SK-N-SH (cell line): Measurements from ENCODE around the gene BCAN. TPM values are rescaled to one million over a fixed set of nuclear protein-coding genes. Genes with fewer than 3 reads are reported as not detected.

Source experiments
- CTCF ChIA-PET: fragments of 300-600, 350-600 bp; formaldehyde crosslinking; extraction: SDS; loops from one replicate; lab custom pipeline; 2021; lab: Yijun Ruan, JAX
- POLR2A ChIA-PET: fragments of 350-600 bp; sonication (Branson Sonifier 250); formaldehyde crosslinking; extraction: SDS; loops from one replicate; lab custom pipeline; 2020; ENCODE audit warnings: antibody characterized with exemption, inconsistent platforms; lab: Yijun Ruan, JAX
- DNase-seq: peaks from one replicate; pipeline ENCODE4 v3.0.0; 2012
- H2AFZ ChIP-seq: fragments of 200-600 bp; sonication (generic); 2 replicates; pipeline ENCODE4 v1.8.1; 2016; ENCODE audit warnings: antibody characterized with exemption, mild to moderate bottlenecking, low read depth
- H3F3A ChIP-seq: fragments of 200-600 bp; sonication (generic); replicated peaks from 2 replicates; pipeline ENCODE3; 2016; ENCODE audit warnings: antibody characterized with exemption, mild to moderate bottlenecking; ENCODE audit not compliant: insufficient read depth
- H3K27ac ChIP-seq, 2 experiments: fragments of 200-500 bp in 1 of 2; fragments of 200-600 bp in 1 of 2; sonication (Bioruptor generic) in 1 of 2; sonication (generic), shearing (Covaris generic) in 1 of 2; 2 replicates each; pipeline versions ENCODE4 v1.5.1 to v1.6.1; 2014 to 2016; ENCODE audit warnings: low read depth in 2 of 2, inconsistent platforms in 1 of 2, low read length in 1 of 2, mild to moderate bottlenecking in 1 of 2, mixed read lengths in 1 of 2
- H3K27me3 ChIP-seq: fragments of 200-600 bp; sonication (generic), shearing (Covaris generic); 2 replicates; pipeline ENCODE4 v1.6.1; 2016; ENCODE audit warnings: mixed run types; ENCODE audit not compliant: insufficient read depth
- H3K36me3 ChIP-seq, 2 experiments: fragments of 200-500 bp in 1 of 2; fragments of 200-600 bp in 1 of 2; sonication (Bioruptor generic) in 1 of 2; sonication (generic) in 1 of 2; replicated peaks in 1 of 2; 2 replicates each; pipeline versions ENCODE3 to v1.5.1; 2014 to 2016; ENCODE audit warnings: low read length in 1 of 2, mild to moderate bottlenecking in 1 of 2; ENCODE audit not compliant: insufficient read depth in 2 of 2, control insufficient read depth in 1 of 2
- H3K4me1 ChIP-seq, 2 experiments: fragments of 200-500 bp in 1 of 2; fragments of 200-600 bp in 1 of 2; sonication (Bioruptor generic) in 1 of 2; sonication (generic), shearing (Covaris generic) in 1 of 2; 2 replicates each; pipeline versions ENCODE4 v1.5.1 to v1.6.1; 2014 to 2016; ENCODE audit warnings: low read depth in 1 of 2, low read length in 1 of 2, mixed run types in 1 of 2; ENCODE audit not compliant: insufficient read depth in 2 of 2, control insufficient read depth in 1 of 2
- H3K4me2 ChIP-seq: fragments of 200-600 bp; sonication (generic), shearing (Covaris generic); 2 replicates; pipeline ENCODE4 v1.6.1; 2017; ENCODE audit warnings: mixed run types
- H3K4me3 ChIP-seq, 2 experiments: fragments of 200-500 bp in 1 of 2; fragments of 200-600 bp in 1 of 2; sonication (Bioruptor generic) in 1 of 2; sonication (generic), shearing (Covaris generic) in 1 of 2; 2 replicates each; pipeline versions ENCODE4 v1.5.1 to v1.8.1; 2014 to 2016; ENCODE audit warnings: low read depth in 2 of 2, inconsistent platforms in 1 of 2, low read length in 1 of 2, mild to moderate bottlenecking in 1 of 2, mixed read lengths in 1 of 2, moderate library complexity in 1 of 2
- H3K79me2 ChIP-seq: fragments of 200-600 bp; sonication (generic); 2 replicates; pipeline ENCODE4 v1.8.1; 2017; ENCODE audit warnings: mild to moderate bottlenecking; ENCODE audit not compliant: insufficient read depth
- H3K9ac ChIP-seq: fragments of 200-600 bp; sonication (generic); 2 replicates; pipeline ENCODE4 v1.6.1; 2017; ENCODE audit warnings: mixed run types
- H3K9me2 ChIP-seq: fragments of 200-600 bp; sonication (generic); 2 replicates; pipeline ENCODE4 v1.6.1; 2017; ENCODE audit warnings: mixed run types
- H3K9me3 ChIP-seq: fragments of 200-600 bp; sonication (generic); 2 replicates; pipeline ENCODE4 v1.6.1; 2017; ENCODE audit warnings: mixed run types, mild to moderate bottlenecking, moderate library complexity
- H4K20me1 ChIP-seq: fragments of 200-600 bp; sonication (generic); 2 replicates; pipeline ENCODE4 v1.6.1; 2017; ENCODE audit warnings: mild to moderate bottlenecking, mixed run types; ENCODE audit not compliant: insufficient read depth
- CHD2 ChIP-seq: fragments of 150-350 bp; IDR thresholded peaks from 2 replicates; pipeline ENCODE4 v1.6.1; 2018; ENCODE audit warnings: low read length; ENCODE audit not compliant: partially characterized antibody
- ELF1 ChIP-seq: IDR thresholded peaks from 2 replicates; pipeline ENCODE4 v1.4.0; 2012
- EZH2phosphoT487 ChIP-seq: fragments of 200-600 bp; sonication (generic); IDR thresholded peaks from 2 replicates; pipeline ENCODE4 v1.6.1; 2017; ENCODE audit warnings: low read depth, mixed run types, mild to moderate bottlenecking, antibody characterized with exemption, moderate library complexity, borderline replicate concordance
- FOXJ3 ChIP-seq: sonication (generic); formaldehyde crosslinking; IDR thresholded peaks from 2 replicates; pipeline ENCODE4 v1.5.1; 2020; ENCODE audit warnings: mild to moderate bottlenecking, missing genetic modification reagents
- GABPA ChIP-seq: IDR thresholded peaks from 2 replicates; pipeline ENCODE4 v1.4.0; 2012; ENCODE audit warnings: low read depth, mild to moderate bottlenecking
- NFIC ChIP-seq: IDR thresholded peaks from 2 replicates; pipeline ENCODE4 v1.4.0; 2012; ENCODE audit warnings: borderline replicate concordance
- POLR2AphosphoS5 ChIP-seq: IDR thresholded peaks from 2 replicates; pipeline ENCODE4 v1.6.1; 2012; ENCODE audit warnings: low read depth, low read length
- RAD21 ChIP-seq: IDR thresholded peaks from 2 replicates; pipeline ENCODE4 v1.6.1; 2012; ENCODE audit warnings: mild to moderate bottlenecking, low read length
- RFX5 ChIP-seq: IDR thresholded peaks from 2 replicates; pipeline ENCODE4 v1.6.1; 2012; ENCODE audit warnings: mild to moderate bottlenecking, improper control_type of control experiment, low read length
- SMC3 ChIP-seq: IDR thresholded peaks from 2 replicates; pipeline ENCODE4 v1.6.1; 2012; ENCODE audit warnings: low read depth, low read length, improper control_type of control experiment
- TCF12 ChIP-seq: IDR thresholded peaks from 2 replicates; pipeline ENCODE4 v1.4.0; 2012
- TEAD4 ChIP-seq: IDR thresholded peaks from 2 replicates; pipeline ENCODE4 v1.4.0; 2012; ENCODE audit warnings: mild to moderate bottlenecking, borderline replicate concordance; ENCODE audit not compliant: insufficient read depth
- YY1 ChIP-seq: IDR thresholded peaks from 2 replicates; pipeline ENCODE4 v1.4.0; 2012; ENCODE audit warnings: low read depth, mild to moderate bottlenecking
- WGBS: methylation state at CpG from one replicate; pipeline ENCODE4 v1.1.6; 2017; ENCODE audit warnings: low lambda C conversion rate; 5-methylcytosine and 5-hydroxymethylcytosine counted together
- polyA plus RNA-seq, 3 experiments: library from polyadenylated mRNA; depleted of rRNA; stranded (reverse); fragments of >200 nt; gene quantifications; 2 replicates each; pipeline ENCODE4 v1.2.3, GENCODE V29; 2012
- TF ChIP-seq, protein P1 (sequence below): fragments of 150-350 bp; IDR thresholded peaks from 2 replicates; pipeline ENCODE4 v1.6.1; 2017; ENCODE audit warnings: antibody characterized with exemption, low read length, low read depth, borderline replicate concordance
- TF ChIP-seq, protein P2 (sequence below): fragments of 200-600 bp; sonication (generic); IDR thresholded peaks from 2 replicates; pipeline ENCODE4 v1.6.1; 2017; ENCODE audit warnings: antibody characterized with exemption, mild to moderate bottlenecking, moderate library complexity
- TF ChIP-seq, protein P3 (sequence below): fragments of 150-350 bp; IDR thresholded peaks from 2 replicates; pipeline ENCODE4 v1.6.1; 2016; ENCODE audit warnings: mild to moderate bottlenecking, low read depth, low read length
- TF ChIP-seq, protein P4 (sequence below): IDR thresholded peaks from 2 replicates; pipeline ENCODE4 v1.6.1; 2012; ENCODE audit warnings: mild to moderate bottlenecking, low read depth, low read length, moderate library complexity
- TF ChIP-seq, protein P5 (sequence below): IDR thresholded peaks from 2 replicates; pipeline ENCODE4 v1.4.0; 2012; ENCODE audit warnings: low read depth, borderline replicate concordance

Gene BCAN
- polyA plus RNA-seq, 1 of the 3 experiments (the other 2 are of a cell fraction), result 0.25 TPM

DNA sequence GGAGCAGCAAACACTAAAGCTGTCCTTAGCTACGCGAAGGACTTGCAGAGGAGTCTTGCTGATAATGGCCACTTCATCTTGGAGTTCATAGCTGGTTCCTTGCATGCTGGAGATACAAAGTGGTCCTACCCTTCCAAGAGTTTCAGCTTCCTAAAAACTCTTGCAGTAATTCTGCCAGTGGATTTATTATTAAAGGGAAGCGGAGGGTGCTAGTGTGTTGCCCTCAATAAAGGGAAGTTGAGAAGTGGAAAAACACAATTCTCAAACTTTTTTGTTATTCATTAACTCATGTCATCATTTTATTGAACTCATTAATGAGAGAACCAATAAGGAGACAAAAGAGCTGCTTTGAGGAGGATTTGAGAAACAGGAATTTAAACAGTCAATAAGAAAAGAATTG is 29.3 kb upstream of the BCAN start:
- DNase-seq, result no peak
- Histone ChIP-seq H3K27me3 (no peaks in the 10 kb centered on the region), H3K36me3 (no peaks in the 10 kb centered on the region), H4K20me1 (no peaks in the 10 kb centered on the region)
- WGBS, result 96% methylated on average over 3 of the region's 3 CpGs
- TF ChIP-seq, protein P1, sequence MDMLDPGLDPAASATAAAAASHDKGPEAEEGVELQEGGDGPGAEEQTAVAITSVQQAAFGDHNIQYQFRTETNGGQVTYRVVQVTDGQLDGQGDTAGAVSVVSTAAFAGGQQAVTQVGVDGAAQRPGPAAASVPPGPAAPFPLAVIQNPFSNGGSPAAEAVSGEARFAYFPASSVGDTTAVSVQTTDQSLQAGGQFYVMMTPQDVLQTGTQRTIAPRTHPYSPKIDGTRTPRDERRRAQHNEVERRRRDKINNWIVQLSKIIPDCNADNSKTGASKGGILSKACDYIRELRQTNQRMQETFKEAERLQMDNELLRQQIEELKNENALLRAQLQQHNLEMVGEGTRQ, result no peak
- no peak for TF ChIP-seq TEAD4
- no peak for TF ChIP-seq ELF1
- TF ChIP-seq, protein P2, sequence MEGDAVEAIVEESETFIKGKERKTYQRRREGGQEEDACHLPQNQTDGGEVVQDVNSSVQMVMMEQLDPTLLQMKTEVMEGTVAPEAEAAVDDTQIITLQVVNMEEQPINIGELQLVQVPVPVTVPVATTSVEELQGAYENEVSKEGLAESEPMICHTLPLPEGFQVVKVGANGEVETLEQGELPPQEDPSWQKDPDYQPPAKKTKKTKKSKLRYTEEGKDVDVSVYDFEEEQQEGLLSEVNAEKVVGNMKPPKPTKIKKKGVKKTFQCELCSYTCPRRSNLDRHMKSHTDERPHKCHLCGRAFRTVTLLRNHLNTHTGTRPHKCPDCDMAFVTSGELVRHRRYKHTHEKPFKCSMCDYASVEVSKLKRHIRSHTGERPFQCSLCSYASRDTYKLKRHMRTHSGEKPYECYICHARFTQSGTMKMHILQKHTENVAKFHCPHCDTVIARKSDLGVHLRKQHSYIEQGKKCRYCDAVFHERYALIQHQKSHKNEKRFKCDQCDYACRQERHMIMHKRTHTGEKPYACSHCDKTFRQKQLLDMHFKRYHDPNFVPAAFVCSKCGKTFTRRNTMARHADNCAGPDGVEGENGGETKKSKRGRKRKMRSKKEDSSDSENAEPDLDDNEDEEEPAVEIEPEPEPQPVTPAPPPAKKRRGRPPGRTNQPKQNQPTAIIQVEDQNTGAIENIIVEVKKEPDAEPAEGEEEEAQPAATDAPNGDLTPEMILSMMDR, result no peak
- no peak for TF ChIP-seq YY1
- TF ChIP-seq CHD2, result no peak
- TF ChIP-seq, protein P3, sequence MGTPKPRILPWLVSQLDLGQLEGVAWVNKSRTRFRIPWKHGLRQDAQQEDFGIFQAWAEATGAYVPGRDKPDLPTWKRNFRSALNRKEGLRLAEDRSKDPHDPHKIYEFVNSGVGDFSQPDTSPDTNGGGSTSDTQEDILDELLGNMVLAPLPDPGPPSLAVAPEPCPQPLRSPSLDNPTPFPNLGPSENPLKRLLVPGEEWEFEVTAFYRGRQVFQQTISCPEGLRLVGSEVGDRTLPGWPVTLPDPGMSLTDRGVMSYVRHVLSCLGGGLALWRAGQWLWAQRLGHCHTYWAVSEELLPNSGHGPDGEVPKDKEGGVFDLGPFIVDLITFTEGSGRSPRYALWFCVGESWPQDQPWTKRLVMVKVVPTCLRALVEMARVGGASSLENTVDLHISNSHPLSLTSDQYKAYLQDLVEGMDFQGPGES, result no peak
- TF ChIP-seq FOXJ3 (CRISPR knock-in tag), result no peak
- TF ChIP-seq RAD21, result no peak
- TF ChIP-seq POLR2AphosphoS5, result no peak
- no peak for TF ChIP-seq TCF12
- no peak for TF ChIP-seq SMC3
- no peak for TF ChIP-seq NFIC
- no peak for TF ChIP-seq GABPA
- no peak for TF ChIP-seq RFX5
- TF ChIP-seq, all 33 proteins: peak for 0
- ChIA-PET POLR2A (no interaction called here), CTCF (interaction anchor here (0.8 to 18.0 kb wide), 13 partner anchors 9 to 227 kb away, joined by 3 to 643 read pairs (median 6); partner anchors contain the start of gene NAXE)
- no peak overlapping the region for H3K4me3 ChIP-seq
- peaks cover 0 to 14% of the 10 kb centered on the region in 2 experiments; a peak in 3 of 4 replicates for H3K4me1 ChIP-seq
- no peaks in the 10 kb centered on the region for H3K9me2 ChIP-seq
- no peaks in the 10 kb centered on the region for H3K79me2 ChIP-seq
- peaks cover 24% of the 10 kb centered on the region for H3F3A ChIP-seq
- no peaks in the 10 kb centered on the region for H3K9me3 ChIP-seq
- no peak overlapping the region for H3K27ac ChIP-seq
- no peak overlapping the region for H3K4me2 ChIP-seq
- H3K9ac ChIP-seq, result no peak overlapping the region
- no peak overlapping the region for H2AFZ ChIP-seq

DNA sequence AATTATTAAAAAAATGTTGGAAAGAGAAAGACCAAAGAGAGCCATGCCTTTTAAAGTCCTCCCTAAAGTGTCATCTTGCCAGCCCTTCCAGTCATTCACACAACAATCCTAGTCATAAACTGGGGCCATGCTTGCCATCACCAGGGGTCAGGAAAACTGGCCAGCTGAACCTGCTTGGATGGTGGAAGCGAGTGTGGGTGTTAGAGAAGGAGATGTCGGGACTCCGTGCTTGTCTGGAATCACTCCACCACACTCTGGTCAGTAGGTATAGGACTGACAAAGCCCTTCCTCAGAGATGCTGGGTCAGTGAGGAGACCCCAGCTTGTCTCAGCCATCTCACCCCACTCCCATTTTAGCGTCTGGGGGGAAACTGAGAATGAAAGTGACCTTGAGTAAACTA is 26.0 kb upstream of the BCAN start:
- no peak for DNase-seq
- no peak overlapping the region for H3K9ac ChIP-seq
- H3K27ac ChIP-seq, result peak overlapping the region; percentile 74 to 86
- no peaks in the 10 kb centered on the region for H3K9me2 ChIP-seq
- no peak overlapping the region for H2AFZ ChIP-seq
- no peaks in the 10 kb centered on the region for H3K79me2 ChIP-seq
- no peaks in the 10 kb centered on the region for H3K9me3 ChIP-seq
- H3K4me3 ChIP-seq, result peak overlapping the region in 1 of 2 experiments; percentile 9; a peak in 1 of 4 replicates
- H3K27me3 ChIP-seq, result no peaks in the 10 kb centered on the region; the same call in 1 of the 2 replicates
- H3F3A ChIP-seq, result peaks cover 24% of the 10 kb centered on the region
- CTCF ChIA-PET, result interaction anchor here (0.6 to 18.0 kb wide), 6 partner anchors 9 to 233 kb away, joined by 3 to 643 read pairs (median 20); no protein-coding TSS in a partner anchor
- H3K4me1 ChIP-seq, result peaks cover 0 to 12% of the 10 kb centered on the region in 2 experiments; a peak in 3 of 4 replicates
- WGBS, result 14% methylated on average over 4 of the region's 4 CpGs
- POLR2A ChIA-PET, result interaction anchor here (1.2 kb wide), 1 partner anchor 30 kb away, joined by 4 read pairs; no protein-coding TSS in a partner anchor
- no peaks in the 10 kb centered on the region for H4K20me1 ChIP-seq
- H3K4me2 ChIP-seq, result peak overlapping the region; percentile 64
- H3K36me3 ChIP-seq, result no peaks in the 10 kb centered on the region
- TF ChIP-seq EZH2phosphoT487 (no peak), RAD21 (no peak), POLR2AphosphoS5 (no peak), YY1 (no peak)
- TF ChIP-seq, protein P4, sequence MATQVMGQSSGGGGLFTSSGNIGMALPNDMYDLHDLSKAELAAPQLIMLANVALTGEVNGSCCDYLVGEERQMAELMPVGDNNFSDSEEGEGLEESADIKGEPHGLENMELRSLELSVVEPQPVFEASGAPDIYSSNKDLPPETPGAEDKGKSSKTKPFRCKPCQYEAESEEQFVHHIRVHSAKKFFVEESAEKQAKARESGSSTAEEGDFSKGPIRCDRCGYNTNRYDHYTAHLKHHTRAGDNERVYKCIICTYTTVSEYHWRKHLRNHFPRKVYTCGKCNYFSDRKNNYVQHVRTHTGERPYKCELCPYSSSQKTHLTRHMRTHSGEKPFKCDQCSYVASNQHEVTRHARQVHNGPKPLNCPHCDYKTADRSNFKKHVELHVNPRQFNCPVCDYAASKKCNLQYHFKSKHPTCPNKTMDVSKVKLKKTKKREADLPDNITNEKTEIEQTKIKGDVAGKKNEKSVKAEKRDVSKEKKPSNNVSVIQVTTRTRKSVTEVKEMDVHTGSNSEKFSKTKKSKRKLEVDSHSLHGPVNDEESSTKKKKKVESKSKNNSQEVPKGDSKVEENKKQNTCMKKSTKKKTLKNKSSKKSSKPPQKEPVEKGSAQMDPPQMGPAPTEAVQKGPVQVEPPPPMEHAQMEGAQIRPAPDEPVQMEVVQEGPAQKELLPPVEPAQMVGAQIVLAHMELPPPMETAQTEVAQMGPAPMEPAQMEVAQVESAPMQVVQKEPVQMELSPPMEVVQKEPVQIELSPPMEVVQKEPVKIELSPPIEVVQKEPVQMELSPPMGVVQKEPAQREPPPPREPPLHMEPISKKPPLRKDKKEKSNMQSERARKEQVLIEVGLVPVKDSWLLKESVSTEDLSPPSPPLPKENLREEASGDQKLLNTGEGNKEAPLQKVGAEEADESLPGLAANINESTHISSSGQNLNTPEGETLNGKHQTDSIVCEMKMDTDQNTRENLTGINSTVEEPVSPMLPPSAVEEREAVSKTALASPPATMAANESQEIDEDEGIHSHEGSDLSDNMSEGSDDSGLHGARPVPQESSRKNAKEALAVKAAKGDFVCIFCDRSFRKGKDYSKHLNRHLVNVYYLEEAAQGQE, result no peak
- TF ChIP-seq, protein P1, result no peak
- TF ChIP-seq, protein P5, sequence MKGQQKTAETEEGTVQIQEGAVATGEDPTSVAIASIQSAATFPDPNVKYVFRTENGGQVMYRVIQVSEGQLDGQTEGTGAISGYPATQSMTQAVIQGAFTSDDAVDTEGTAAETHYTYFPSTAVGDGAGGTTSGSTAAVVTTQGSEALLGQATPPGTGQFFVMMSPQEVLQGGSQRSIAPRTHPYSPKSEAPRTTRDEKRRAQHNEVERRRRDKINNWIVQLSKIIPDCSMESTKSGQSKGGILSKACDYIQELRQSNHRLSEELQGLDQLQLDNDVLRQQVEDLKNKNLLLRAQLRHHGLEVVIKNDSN, result no peak
